Neural progenitor cell (in vitro differentiated cells): ENCODE results near the gene SLC38A10. TPM values are rescaled to one million over a fixed set of nuclear protein-coding genes. Genes with fewer than 3 reads are reported as not detected.

Experiments
- DNase-seq: peaks from one replicate; pipeline ENCODE4 v3.0.0-alpha.2; 2016; ENCODE audit warnings: low spot score
- H2AFZ ChIP-seq: fragments of 200-600 bp; sonication (generic); replicated peaks from 2 replicates; pipeline ENCODE4 v1.6.1; 2016; ENCODE audit warnings: antibody characterized with exemption
- H3F3A ChIP-seq: fragments of 200-600 bp; sonication (generic); 2 replicates; pipeline ENCODE4 v1.6.1; 2016; ENCODE audit warnings: antibody characterized with exemption, low read depth
- H3K27ac ChIP-seq: fragments of 200-600 bp; sonication (generic); 2 replicates; pipeline ENCODE4 v1.5.1; 2016; ENCODE audit warnings: mild to moderate bottlenecking
- H3K27me3 ChIP-seq: fragments of 200-600 bp; sonication (generic); 2 replicates; pipeline ENCODE4 v1.6.1; 2016; ENCODE audit warnings: mild to moderate bottlenecking, moderate library complexity
- H3K36me3 ChIP-seq: fragments of 200-600 bp; sonication (generic); 2 replicates; pipeline ENCODE4 v1.5.1; 2016
- H3K4me1 ChIP-seq: fragments of 200-600 bp; sonication (generic); 2 replicates; pipeline ENCODE4 v1.6.1; 2016; ENCODE audit warnings: mixed run types
- H3K4me2 ChIP-seq: fragments of 200-600 bp; sonication (generic); 2 replicates; pipeline ENCODE4 v1.6.1; 2016
- H3K4me3 ChIP-seq: fragments of 200-600 bp; sonication (generic); 2 replicates; pipeline ENCODE4 v1.5.1; 2016
- H3K79me2 ChIP-seq: fragments of 200-600 bp; sonication (generic); 2 replicates; pipeline ENCODE4 v1.6.1; 2016; ENCODE audit warnings: low read depth
- H3K9ac ChIP-seq: fragments of 200-600 bp; sonication (generic); 2 replicates; pipeline ENCODE4 v1.6.1; 2016
- H3K9me3 ChIP-seq: fragments of 200-600 bp; sonication (generic); 2 replicates; pipeline ENCODE4 v1.5.1; 2016; ENCODE audit warnings: low read depth
- H4K20me1 ChIP-seq: fragments of 200-600 bp; sonication (generic); 2 replicates; pipeline ENCODE4 v1.6.1; 2016; ENCODE audit warnings: low read depth
- H3K27ac Mint-ChIP-seq: 3 replicates; pipeline ENCODE4 v1.8.0; 2021; ENCODE audit warnings: mixed read lengths
- H3K27me3 Mint-ChIP-seq: 2 replicates; pipeline ENCODE4 v1.8.0; 2022; ENCODE audit warnings: low read depth, mild to moderate bottlenecking, inconsistent platforms, moderate library complexity, mixed read lengths; ENCODE audit not compliant: insufficient read depth
- H3K36me3 Mint-ChIP-seq: 3 replicates; pipeline ENCODE4 v1.8.0; 2021; ENCODE audit warnings: mixed read lengths
- H3K4me1 Mint-ChIP-seq: 3 replicates; pipeline ENCODE4 v1.8.0; 2021; ENCODE audit warnings: mixed read lengths
- H3K4me3 Mint-ChIP-seq: 3 replicates; pipeline ENCODE4 v1.8.0; 2021; ENCODE audit warnings: mild to moderate bottlenecking, moderate library complexity, mixed read lengths
- H3K9me3 Mint-ChIP-seq: 3 replicates; pipeline ENCODE4 v1.8.0; 2020; ENCODE audit warnings: mixed read lengths
- CTCF ChIP-seq: fragments of 200-600 bp; sonication (generic); IDR thresholded peaks from 2 replicates; pipeline ENCODE4 v1.5.1; 2017; ENCODE audit warnings: antibody characterized with exemption, mild to moderate bottlenecking
- EZH2 ChIP-seq: fragments of 200-600 bp; sonication (generic); IDR thresholded peaks from 2 replicates; pipeline ENCODE4 v1.6.1; 2017; ENCODE audit warnings: antibody characterized with exemption, mild to moderate bottlenecking, moderate library complexity
- EZH2phosphoT487 ChIP-seq: fragments of 200-600 bp; sonication (generic); IDR thresholded peaks from 2 replicates; pipeline ENCODE4 v1.6.1; 2017; ENCODE audit warnings: antibody characterized with exemption
- total RNA-seq: library from RNA; depleted of rRNA; stranded (reverse); fragments of >200 nt; gene quantifications from 2 replicates; pipeline ENCODE4 v1.2.3, GENCODE V29; 2015; ENCODE audit warnings: low replicate concordance

Gene SLC38A10
- total RNA-seq, 1 donor from 2014 or later: 8.3 TPM

GRCh38 chr17:81218991-81219390 lies 76.1 kb downstream of the SLC38A10 start:
- H3K9ac ChIP-seq: no peak overlapping the region
- no peak overlapping the region for H3K4me3 ChIP-seq
- no peak overlapping the region for H2AFZ ChIP-seq
- peaks cover 11% of the 10 kb centered on the region for H3K36me3 Mint-ChIP-seq
- no peak for TF ChIP-seq EZH2
- no peak for TF ChIP-seq EZH2phosphoT487
- no peak for TF ChIP-seq CTCF
- H3K27ac Mint-ChIP-seq: no peak overlapping the region
- H3K4me2 ChIP-seq: no peak overlapping the region
- H3K36me3 ChIP-seq: no peaks in the 10 kb centered on the region
- peaks cover 27% of the 10 kb centered on the region for H3K79me2 ChIP-seq
- peaks cover 16% of the 10 kb centered on the region for H3K4me1 Mint-ChIP-seq
- DNase-seq: no peak
- peaks cover 35% of the 10 kb centered on the region for H4K20me1 ChIP-seq
- no peaks in the 10 kb centered on the region for H3K9me3 Mint-ChIP-seq
- peaks cover 13% of the 10 kb centered on the region for H3F3A ChIP-seq
- H3K27me3 ChIP-seq: peaks cover 6% of the 10 kb centered on the region
- H3K4me1 ChIP-seq: peaks cover 17% of the 10 kb centered on the region
- peaks cover 5% of the 10 kb centered on the region for H3K27me3 Mint-ChIP-seq
- no peaks in the 10 kb centered on the region for H3K9me3 ChIP-seq
- no peak overlapping the region for H3K27ac ChIP-seq
- H3K4me3 Mint-ChIP-seq: no peak overlapping the region

DNA sequence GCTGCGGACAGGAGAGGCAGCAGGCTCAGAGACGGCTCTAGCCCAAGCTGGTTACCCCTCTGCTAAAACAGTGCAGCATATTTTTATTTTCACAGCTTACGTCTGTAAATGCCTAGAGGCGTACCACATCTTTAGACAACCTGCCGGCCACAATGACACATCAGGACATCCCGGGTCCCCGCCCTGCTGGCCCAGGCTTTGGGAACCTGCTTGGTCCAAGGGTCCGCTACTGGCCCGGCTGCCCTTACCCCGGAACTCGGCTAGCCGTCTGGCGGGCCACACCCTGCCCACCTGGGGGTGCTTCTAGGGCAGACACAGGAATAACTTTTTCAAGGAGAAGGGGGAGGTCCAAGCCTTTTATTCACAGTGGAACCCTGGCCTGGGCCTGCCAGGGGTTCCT lies 76.6 kb downstream of the SLC38A10 start:
- peaks cover 27% of the 10 kb centered on the region for H3K79me2 ChIP-seq
- H3K4me2 ChIP-seq: no peak overlapping the region
- H4K20me1 ChIP-seq: peaks cover 35% of the 10 kb centered on the region
- peaks cover 8% of the 10 kb centered on the region for H3F3A ChIP-seq
- TF ChIP-seq EZH2phosphoT487: no peak
- no peak for TF ChIP-seq CTCF
- no peak for TF ChIP-seq EZH2
- H3K36me3 ChIP-seq: no peaks in the 10 kb centered on the region
- H3K27ac ChIP-seq: no peak overlapping the region
- DNase-seq: no peak
- Mint-ChIP-seq H3K27me3 (peaks cover 4% of the 10 kb centered on the region), H3K27ac (no peak overlapping the region), H3K4me1 (peaks cover 11% of the 10 kb centered on the region), H3K4me3 (no peak overlapping the region), H3K9me3 (no peaks in the 10 kb centered on the region), H3K36me3 (peaks cover 11% of the 10 kb centered on the region)
- no peak overlapping the region for H3K9ac ChIP-seq
- H3K4me3 ChIP-seq: no peak overlapping the region
- no peaks in the 10 kb centered on the region for H3K9me3 ChIP-seq
- no peak overlapping the region for H2AFZ ChIP-seq
- peaks cover under 1% of the 10 kb centered on the region for H3K27me3 ChIP-seq
- peaks cover 12% of the 10 kb centered on the region for H3K4me1 ChIP-seq

GRCh38 chr17:81217491-81217890 lies 77.6 kb downstream of the SLC38A10 start:
- Histone ChIP-seq H3K27me3 (no peaks in the 10 kb centered on the region), H3K9ac (no peak overlapping the region), H3F3A (peaks cover 6% of the 10 kb centered on the region), H3K9me3 (no peaks in the 10 kb centered on the region), H3K4me1 (peaks cover 12% of the 10 kb centered on the region), H3K36me3 (no peaks in the 10 kb centered on the region), H3K27ac (no peak overlapping the region), H2AFZ (no peak overlapping the region), H3K4me3 (no peak overlapping the region), H4K20me1 (peaks cover 34% of the 10 kb centered on the region), H3K79me2 (peaks cover 26% of the 10 kb centered on the region), H3K4me2 (no peak overlapping the region)
- Mint-ChIP-seq H3K36me3 (peaks cover 13% of the 10 kb centered on the region), H3K27me3 (peaks cover 4% of the 10 kb centered on the region), H3K4me3 (no peak overlapping the region), H3K9me3 (no peaks in the 10 kb centered on the region), H3K4me1 (peaks cover 10% of the 10 kb centered on the region), H3K27ac (no peak overlapping the region)
- TF ChIP-seq EZH2 (no peak), EZH2phosphoT487 (no peak)
- DNase-seq: no peak

- Histone ChIP-seq H3K36me3 (no peaks in the 10 kb centered on the region), H3K4me3 (no peak overlapping the region), H3K9ac (no peak overlapping the region), H3K4me1 (no peaks in the 10 kb centered on the region), H2AFZ (no peak overlapping the region), H3K27me3 (no peaks in the 10 kb centered on the region), H3K79me2 (peaks cover 10% of the 10 kb centered on the region), H3K4me2 (no peak overlapping the region), H3K9me3 (no peaks in the 10 kb centered on the region), H3K27ac (no peak overlapping the region), H3F3A (peaks cover 5% of the 10 kb centered on the region), H4K20me1 (peaks cover 14% of the 10 kb centered on the region)
- H3K4me1 Mint-ChIP-seq: peaks cover 3% of the 10 kb centered on the region
- H3K27me3 Mint-ChIP-seq: peaks cover 4% of the 10 kb centered on the region
- no peak overlapping the region for H3K27ac Mint-ChIP-seq
- H3K9me3 Mint-ChIP-seq: no peaks in the 10 kb centered on the region
- TF ChIP-seq EZH2phosphoT487 (no peak), EZH2 (no peak), CTCF (no peak)
- no peak for DNase-seq
- H3K36me3 Mint-ChIP-seq: peaks cover 16% of the 10 kb centered on the region
- H3K4me3 Mint-ChIP-seq: no peak overlapping the region
These were observed 81.1 kb downstream of the SLC38A10 start for GRCh38 chr17:81213978-81214377.
